ENCODE results near the gene RAP1GAP2.

DNA sequence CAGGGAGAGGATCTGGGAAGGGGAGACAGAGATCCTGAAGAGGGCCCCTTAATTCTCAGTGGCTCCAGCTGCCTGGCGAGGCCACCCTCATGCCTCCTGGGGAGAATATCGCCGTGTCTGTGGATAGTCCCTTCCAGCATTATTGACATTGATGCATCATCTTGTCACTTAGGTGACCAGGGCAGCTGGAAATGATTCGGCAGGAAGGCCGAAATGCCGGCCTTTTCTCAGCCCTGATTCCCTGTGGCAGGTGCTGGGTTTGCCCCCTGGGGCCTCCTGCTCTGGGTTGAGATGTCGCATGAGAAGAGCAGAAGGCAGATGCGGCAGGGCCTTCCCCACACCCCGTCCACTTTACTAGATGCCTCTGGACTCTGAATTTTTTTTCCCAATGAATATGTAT lies 89.5 kb downstream of the RAP1GAP2 start:
- no peak for TF ChIP-seq CTCF (IDR thresholded peaks at IDR 0.05; ENCODE audit: insufficient read depth, low read depth, low read length)
- no peak for TF ChIP-seq EZH2 (IDR thresholded peaks at IDR 0.05; ENCODE audit: insufficient read depth, low read length)
